GM19395 (cell line): Measurements from ENCODE around the gene PODXL.
"Not testable (repeated sequence)": the region's sequence is repeated elsewhere in the genome, so short reads cannot be mapped to it uniquely, and the experiment has no call there.

Experiments
- ATAC-seq: cut with Tn5 transposase; IDR thresholded peaks from one replicate; pipeline ENCODE4 v1.9.1; 2021; ENCODE audit warnings: mild to moderate bottlenecking, moderate library complexity; ENCODE audit not compliant: unreplicated experiment

Gene PODXL

DNA sequence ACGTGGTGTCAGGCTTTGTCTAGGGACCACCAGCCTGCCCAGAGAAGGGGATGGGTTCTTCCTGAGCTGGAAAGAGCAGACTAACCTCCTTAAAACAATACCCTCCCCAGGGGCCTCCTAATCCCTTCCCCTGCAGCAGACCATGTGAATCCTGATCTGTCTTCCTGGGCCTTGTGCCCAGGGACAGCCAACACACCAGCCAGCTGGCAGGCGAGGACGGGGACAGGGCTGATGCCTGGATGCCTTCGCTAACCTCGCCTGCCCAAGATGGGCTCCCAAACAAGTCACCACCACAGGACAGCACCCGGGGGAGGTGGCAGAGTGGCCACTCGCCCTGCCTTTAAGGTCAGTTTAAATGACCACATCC is 17.6 kb downstream of the PODXL start:
- ATAC-seq = no peak

DNA sequence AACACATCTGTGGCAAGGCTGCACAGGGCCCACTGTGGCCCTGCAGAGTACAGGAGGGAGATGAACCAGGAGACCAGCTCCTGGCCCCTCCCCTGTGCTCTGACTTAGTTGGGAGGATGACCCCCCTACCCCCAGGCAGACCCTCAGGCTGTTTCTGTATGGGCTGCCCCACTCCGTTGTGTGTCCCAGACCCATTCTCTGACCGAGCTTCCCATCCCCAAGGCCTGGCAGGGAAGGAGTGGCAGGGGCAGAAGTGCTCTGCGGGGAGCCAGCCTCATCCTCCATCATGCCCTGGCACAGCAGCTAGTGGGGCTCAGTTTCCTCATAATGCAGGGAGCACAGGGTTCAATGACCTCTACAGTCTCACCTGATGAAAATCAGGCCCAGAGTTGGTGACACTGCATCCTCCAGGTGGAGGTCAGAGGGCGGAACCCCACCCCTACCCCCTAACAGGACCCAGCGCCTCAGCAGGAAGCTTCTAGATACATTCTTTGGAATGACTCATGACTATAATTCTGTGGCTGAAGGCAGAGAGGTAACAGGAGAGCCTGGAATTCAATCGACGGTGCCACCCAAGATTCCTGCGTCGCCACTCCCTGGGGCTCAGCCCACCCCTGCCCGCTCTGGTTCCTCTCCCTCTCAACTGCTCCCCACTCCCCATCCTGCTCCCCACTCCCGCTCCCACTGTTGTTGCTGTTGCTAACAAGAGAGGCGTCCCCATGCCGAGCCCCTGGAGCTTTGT is 18.2 kb downstream of the PODXL start:
- no peak for ATAC-seq

DNA sequence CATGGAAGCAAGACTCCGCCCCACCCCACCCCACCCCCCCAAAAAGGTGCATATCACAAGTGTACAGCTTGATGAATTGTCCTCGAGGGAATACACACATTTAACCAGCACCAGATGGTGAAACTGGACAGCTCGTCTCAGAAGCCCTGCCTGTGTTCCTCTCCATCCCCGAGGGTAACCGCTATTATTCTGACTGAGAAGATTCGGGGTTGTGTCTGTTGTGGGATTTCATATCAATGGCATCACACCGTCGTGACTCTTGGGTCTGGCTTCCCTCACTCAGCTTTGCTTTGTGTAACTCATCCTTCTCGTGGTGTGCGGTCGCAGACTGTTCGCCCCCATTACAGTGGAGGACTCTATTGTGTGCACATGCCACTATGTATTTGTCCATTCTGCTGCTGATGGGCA is 18.9 kb downstream of the PODXL start:
- ATAC-seq = no peak

DNA sequence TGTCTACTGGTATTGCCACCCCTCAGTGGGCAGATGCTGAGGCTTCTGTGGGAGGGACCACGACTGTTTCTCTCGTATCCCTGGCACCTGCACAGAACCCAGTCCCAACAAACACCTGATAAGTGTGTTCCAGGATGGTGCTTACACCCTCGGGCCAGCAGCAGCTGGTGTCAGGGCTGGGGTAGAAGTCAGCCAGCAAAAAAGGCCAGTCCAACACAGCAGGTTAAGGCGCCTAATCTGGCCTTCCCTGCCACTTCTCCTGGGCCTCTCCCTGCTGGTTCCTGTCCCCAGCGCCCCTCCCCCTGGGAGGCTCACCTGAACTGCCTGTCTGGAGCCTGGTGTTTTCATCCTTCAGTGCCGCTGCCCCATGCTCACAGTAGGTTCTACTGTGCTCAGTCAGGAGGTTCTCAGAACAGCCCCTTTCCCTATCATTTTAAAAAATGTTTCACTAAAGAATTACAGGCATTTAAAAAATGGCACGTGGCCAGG is 20.0 kb downstream of the PODXL start:
- no peak for ATAC-seq

DNA sequence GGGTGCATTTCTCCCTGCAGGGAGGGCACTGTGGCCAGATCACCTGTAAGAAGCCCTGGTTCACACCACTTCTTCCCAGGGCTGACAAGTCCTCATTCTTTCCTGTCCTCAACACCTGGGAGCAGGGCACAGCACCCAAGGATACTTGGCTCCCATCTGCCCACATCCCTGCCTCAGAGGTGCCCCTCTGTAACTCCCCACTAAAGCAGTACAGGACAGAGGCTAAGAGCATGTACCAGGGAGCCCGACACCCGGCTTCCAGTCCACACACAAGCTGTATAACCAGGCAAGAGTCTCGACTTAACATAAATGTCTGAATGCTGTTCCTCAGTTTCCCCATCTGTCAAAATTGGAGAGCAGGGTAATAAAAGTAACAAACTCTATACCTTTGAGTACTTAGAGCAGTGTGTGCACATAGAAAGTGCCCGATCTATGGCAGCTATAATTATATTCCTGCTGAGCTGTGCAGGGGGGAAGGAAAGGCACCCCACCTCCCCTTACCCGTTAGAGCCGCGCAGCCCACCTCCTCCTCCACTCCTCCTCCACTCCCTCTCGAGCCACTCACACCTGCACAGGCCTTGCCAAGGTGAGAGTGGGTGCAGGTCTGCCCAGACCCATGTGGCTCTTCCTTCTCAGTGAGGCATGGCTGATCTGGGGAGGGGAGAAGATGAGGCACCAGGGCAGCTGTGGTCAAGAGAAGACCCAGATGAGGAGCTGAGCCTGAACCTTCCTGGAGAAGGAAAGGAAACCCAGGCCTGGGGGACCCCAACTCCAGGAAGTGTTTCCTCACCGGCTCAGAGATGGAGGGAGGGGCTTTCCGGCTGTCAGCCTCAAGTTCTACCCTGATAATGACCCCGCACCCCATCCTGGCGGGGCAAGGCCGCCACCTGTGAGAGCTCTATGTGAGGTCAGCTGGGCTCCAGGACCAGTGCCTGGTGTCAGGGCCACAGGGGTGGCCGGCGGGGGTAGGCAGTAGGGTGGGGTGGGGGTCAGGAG is 22.6 kb downstream of the PODXL start:
- ATAC-seq = no peak

DNA sequence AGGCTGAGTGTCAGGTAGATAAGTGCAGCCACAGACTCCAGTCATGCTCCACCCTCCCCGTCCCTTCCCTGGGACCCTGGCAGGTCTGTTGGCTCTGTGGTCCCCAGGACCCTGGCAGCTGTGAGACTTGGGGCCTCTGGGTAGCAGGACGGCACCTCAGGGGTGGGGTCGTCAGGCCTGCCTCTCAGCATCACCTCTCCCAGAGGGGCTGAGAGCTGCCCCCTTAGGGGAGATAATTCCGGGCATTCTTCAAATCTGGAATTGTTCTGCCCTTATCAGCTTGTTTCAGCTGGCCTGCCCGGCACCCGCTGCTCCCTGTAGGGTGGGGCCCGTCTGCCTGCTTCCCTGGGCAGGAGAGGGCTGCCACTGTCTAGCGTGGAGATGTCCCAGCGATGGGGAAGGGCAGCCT is 23.3 kb downstream of the PODXL start:
- no peak for ATAC-seq

DNA sequence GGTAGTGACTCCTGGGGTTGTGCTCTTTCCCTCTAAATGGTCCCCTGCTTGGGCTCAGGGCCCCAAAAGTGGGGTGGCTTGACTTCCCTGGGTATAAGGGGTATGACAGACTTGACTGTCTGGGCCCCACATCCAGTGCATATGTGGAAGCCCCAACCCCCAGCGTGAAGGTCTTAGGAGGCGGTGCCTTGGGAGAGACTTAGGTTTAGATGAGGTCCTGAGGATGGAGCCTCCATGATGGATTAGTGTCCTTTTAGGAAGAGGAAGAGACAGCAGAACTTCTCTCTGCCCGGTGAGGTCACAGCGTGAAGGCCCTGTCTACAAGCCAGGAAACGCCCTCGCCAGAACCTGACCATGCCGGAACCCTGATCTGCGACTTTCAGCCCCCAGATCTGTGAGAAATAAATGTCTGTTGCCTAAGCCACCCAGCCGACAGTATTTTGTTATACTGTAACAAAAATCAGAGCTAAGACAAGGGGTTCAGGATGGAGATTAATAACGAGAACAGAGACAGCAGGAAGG is 23.8 kb downstream of the PODXL start:
- no peak for ATAC-seq

DNA sequence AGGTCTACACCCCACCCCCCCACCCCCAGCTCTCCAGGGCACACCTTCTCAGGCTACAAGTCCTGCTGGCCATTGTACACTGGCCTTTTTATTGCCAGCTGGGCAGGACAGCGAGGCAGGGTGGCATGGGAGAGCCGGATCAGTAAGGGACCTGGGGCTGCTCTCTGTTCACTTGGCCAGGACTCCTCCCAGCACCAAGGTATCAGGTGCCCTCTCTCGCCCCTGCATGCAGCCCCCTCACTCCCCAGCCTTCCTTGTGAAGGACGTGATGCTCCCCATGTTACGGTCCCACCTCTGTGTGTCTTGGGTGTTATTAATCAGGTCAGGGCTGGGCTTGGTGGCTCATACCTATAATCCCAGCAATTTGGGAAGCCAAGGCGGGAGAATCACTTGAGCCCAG is 26.3 kb downstream of the PODXL start:
- no peak for ATAC-seq

DNA sequence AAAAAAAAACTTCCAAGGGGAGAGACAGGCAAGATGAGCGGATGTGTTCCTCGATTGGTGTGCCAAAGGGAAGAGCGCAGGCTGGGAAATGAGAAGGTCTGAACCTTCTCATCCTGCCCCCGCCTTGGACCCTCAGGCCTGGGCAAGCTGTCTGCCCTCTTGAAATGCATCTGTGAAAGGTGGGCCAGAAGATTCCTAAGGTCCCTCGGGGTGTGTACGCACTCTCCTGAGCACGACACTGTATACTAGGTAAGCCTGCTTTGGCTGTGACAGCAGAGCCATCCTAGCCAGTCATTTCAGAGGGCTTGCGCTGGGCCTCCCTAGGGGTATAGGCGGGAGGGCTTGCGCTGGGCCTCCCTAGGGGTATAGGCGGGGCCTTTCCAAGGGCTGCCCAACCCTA is 26.8 kb downstream of the PODXL start:
- ATAC-seq = no peak

DNA sequence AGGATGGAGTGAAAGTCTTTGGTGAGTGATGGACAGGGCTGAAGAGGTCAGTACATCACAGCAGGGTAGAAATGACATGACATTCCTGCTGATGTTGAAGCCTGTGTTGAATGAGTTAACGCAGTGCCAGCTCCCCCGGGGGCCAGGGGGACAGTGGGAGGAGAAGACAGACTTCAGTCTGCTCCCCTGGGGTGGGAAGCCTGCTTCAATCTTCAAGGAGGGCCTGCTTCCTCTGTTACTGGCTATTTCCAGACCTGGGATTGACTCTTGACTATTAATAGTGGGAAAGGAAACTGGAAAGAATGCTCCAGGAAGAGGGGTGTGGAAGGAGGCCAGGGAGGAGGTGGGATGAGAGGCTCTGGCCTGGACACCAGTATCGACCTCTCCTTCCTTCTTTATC is 27.2 kb downstream of the PODXL start:
- ATAC-seq = no peak

DNA sequence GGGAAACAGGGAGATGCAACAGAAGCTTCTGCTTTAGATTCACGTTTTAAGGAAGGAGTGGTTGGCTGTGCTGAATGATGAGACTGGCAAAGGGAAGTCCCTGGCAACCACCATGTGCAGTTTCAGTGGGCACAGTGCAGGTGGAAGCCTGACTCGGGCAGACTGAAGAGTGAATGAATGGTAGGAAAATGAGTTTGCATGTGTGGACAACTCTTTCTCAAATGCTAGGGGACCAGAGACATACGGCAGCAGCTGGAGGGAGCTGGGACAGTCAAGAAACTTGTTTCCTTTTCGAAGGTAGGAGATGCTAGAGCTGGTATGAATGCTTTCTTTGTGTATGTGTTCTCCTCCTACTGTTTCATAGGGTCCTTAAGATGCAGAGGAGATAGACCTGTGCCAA is 29.0 kb downstream of the PODXL start:
- no peak for ATAC-seq

DNA sequence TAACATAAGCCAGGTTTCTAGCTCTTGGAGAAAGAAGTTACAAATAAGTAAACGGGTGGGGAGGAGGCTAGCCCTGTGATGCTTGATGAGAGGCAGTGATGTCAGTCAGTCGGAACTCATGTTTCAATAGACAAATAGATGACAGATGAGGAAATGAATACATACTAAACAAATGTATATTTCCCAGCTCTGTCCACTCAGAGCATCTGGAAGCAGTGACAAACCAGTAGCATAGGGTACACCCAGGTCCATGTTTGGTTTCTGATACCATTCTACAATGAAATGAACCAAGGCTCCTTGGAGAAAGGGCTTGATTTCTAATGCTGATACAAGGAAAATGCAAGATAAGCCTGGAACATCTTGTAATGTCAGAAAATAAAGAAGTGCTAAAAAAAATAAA is 30.6 kb downstream of the PODXL start:
- no peak for ATAC-seq

DNA sequence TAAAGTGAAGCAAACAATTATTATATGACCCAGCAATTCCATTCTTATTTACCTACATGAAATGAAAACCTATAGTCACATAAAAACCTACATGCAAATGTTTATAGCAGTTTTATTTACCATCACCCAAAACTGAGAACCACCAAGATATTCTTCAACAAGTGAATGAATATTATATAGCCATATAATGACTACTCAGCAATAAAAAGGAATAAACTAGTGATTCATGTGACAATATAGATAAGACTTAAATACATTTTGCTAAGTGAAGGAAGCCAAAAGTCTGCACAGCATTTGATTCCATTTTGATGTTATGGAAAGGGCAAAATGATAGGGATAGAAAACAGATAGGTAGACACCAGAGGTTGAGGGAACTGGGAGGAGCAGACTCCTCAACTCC is 31.7 kb downstream of the PODXL start:
- ATAC-seq = no peak

DNA sequence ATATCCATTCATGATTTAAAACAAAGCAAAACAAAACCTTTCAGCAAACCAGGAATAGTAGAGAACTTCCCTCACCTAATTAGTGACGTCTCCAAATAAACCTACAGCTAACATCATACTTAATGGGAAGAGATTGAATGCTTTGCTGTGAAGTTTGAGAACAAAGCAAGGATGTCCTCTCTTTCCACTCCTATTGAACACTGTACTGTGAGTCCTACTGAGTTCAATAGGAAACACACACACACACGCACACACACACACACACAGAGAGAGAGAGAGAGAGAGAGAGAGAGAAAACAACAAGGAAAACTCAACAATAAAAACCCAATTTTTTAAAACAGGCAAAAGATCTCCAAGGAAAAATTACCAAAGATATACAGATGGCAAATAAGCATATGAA is 32.3 kb downstream of the PODXL start:
- no peak for ATAC-seq

DNA sequence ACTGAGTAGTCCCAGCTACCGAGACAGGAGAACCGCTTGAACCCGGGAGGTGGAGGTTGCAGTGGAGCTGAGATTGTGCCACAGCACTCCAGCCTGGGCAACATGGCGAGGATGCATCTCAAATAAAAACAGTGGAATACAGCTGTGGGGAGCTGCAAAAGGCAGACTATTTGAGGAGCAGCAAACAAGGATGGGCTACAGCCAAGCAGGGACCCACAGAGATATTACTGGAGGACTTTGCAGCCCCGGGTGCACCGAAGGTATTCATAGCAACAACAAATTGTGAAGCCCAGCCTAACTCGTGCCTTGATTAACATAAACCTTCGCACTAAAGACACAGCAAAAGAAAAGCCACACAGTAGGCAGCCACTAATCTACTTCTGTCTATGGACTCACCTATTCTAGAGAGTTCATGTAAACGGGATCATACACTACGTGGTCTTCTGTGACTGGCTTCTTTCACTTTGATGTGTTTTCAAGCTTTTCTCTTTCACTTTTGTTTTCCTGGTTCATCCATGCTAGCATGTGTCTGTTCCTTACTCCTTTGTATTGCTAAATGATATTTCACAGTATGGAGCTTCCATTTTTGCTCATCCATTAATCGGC is 34.0 kb downstream of the PODXL start:
- no peak for ATAC-seq

DNA sequence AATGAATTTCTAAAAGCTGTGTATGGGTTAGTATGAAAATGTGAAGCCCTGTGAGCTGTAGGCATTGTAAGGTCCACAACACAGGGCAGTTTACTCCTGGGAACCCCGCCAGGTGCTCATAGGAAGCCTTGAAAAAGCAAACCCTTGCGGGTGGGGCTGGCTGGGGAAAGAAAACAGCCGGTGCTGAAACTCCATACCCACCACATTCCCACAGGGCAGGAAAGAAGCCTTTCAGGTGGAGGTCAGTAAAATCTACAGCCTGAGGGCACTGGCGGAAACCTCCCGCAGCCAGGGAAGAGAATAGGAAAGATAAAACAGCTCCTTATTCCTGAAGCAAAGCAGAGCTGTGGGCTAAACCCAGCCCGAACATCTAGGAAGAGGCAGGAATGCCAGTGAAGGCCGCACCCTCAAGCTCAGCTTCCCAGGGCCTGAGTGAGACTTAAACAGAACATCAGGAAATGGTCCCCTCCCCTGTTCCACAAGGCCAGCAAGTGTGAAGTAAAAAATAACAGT is 34.7 kb downstream of the PODXL start:
- ATAC-seq = no peak

DNA sequence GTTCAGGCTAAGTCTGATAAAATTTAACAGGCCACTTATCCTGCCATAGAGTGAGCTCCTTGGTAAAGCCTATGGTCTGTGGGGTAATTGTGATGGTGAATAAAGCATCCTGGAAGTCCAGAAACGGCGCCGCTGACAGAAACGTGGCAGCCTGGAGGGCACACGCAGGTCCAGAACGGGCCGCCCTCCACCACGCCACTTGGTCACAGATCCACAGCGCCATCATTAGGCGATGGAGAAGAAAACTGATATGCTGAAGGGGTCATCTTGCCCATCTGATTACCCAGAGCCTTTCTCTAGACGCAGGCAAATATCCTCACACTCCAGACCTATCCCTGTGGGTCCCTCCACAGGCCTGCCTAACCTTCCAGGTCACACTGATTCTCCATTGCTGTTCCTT is 37.8 kb downstream of the PODXL start:
- ATAC-seq = no peak

DNA sequence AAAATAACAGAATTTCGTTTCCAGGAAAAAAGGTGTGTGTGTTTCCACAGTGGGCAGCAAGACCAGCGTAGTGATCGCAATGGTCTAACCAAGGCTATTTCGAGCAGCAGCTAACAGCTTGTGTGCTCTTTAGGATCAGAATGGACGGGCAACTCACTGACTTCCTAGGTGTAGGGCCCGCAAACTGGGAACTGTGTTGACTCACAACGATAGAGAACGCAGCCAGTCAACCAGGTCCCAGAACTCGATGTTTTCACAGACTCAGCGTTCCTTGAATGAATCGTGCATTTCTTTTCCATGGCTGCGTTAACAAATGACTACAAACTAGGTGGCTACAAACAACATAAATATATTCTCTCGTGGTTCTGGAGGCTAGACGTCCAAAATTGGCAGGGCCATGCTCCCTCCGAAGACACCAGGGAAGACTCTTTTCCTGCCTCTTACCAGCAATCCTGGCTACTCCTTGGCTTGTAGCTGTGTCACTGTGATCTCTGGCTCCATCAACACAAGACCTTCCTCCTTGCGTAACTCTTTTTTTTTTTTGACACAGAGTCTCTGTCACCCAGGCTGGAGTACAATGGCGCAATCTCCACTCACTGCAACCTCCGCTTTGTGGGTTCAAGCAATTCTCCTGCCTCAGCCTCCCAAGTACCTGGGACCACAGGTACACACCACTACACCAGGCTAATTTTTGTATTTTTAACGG is 39.1 kb downstream of the PODXL start:
- no peak for ATAC-seq

DNA sequence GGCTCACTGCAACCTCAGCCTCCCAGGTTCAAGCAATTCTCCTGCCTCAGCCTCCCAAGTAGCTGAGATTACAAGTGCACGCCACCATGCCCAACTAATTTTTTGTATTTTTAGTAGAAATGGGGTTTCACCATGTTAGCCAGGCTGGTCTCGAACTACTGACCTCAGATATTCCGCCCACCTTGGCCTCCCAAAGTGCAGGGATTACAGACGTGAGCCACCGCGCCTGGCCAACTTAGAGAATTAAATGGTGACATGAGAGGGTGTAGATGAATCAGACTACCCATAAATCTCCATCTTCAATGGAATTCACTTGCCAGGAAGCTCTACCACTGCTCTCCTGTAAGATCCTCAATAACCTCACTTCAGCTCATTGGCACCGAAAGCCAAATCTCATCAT is 41.0 kb downstream of the PODXL start:
- not testable (repeated sequence) for ATAC-seq

DNA sequence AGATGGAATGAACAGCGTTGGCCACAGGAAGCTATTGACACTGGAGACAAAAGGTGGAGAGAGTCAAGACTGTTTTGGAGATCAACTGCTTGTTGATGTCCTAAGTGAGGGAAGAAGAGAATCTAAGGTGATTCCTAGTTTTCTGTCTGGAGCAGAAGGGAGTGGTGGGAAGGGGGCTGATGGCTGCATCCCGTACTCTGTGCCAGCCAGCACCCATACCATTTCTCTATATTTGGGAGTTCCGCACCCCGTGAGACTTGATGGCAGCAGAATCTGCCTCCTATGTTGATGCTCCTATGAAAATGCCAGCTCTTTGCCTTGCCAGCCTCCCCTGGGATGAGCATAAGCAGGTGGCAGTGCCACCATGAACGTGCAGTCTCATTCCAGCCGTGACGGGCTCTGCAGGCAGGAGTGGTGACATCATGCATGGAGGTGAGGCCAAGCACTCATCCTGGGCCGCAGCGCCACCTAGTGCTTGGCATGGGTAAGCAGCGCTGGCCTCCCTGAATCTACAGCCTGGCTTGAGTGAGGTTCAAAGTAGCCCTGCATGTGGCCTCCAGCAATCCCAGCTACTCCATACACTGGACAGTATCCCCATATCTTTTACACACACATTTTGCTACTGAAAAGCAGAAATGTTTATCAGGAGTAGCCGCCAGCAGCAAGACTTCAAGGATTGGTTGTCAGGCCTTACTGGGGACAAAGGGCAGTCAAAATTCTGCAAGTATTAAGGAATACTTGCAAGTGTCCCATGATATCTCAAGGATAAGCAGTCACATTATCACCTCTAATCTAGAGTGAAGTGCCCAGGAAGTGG is 43.0 kb downstream of the PODXL start:
- ATAC-seq = peak; percentile 94
